Measurements from ENCODE around the gene CAV3.
"Not testable (repeated sequence)": the region's sequence is repeated elsewhere in the genome, so short reads cannot be mapped to it uniquely, and the experiment has no call there.

Gene CAV3

GRCh38 chr3:8733332-8734094 is at the start of gene CAV3:
CAV3 (plus strand) TSS chr3:8733802; CDS start chr3:8733877, 75 bp downstream.
- no peak for DNase-seq

- DNase-seq = not testable (repeated sequence)
These were observed 48.6 kb upstream of the CAV3 start for GRCh38 chr3:8684992-8685391.

- DNase-seq = peak in 1 of 3 experiments; percentile 1
These were observed 42.3 kb upstream of the CAV3 start for GRCh38 chr3:8691295-8691694.

GRCh38 chr3:8702560-8702959 is 31.0 kb upstream of the CAV3 start:
- no peak for DNase-seq

GRCh38 chr3:8705575-8705974 is 28.0 kb upstream of the CAV3 start:
- DNase-seq = no peak

- DNase-seq = no peak
These were observed 24.3 kb upstream of the CAV3 start for GRCh38 chr3:8709287-8709686.

GRCh38 chr3:8709801-8710507 is 23.6 kb upstream of the CAV3 start:
- DNase-seq = peak in 2 of 3 experiments; percentile 40 to 79

GRCh38 chr3:8712045-8712907 is 21.3 kb upstream of the CAV3 start:
- peak in 1 of 3 experiments; percentile 3 for DNase-seq

GRCh38 chr3:8712908-8713255 is 20.7 kb upstream of the CAV3 start:
- peak in 1 of 3 experiments; percentile 17 for DNase-seq

GRCh38 chr3:8713901-8714759 is 19.5 kb upstream of the CAV3 start:
- no peak for DNase-seq

GRCh38 chr3:8715757-8716156 is 17.8 kb upstream of the CAV3 start:
- DNase-seq = not testable (repeated sequence)

GRCh38 chr3:8722808-8723207 is 10.8 kb upstream of the CAV3 start:
- DNase-seq = no peak

- no peak for DNase-seq
These were observed 10.0 kb upstream of the CAV3 start for GRCh38 chr3:8723612-8724011.

- DNase-seq = no peak
These were observed 9.4 kb upstream of the CAV3 start for GRCh38 chr3:8724108-8724752.

- DNase-seq = no peak
These were observed 5.7 kb upstream of the CAV3 start for GRCh38 chr3:8727605-8728512.

GRCh38 chr3:8729479-8729878 is 4.1 kb upstream of the CAV3 start:
- no peak for DNase-seq

GRCh38 chr3:8730656-8731055 is 2.9 kb upstream of the CAV3 start:
- DNase-seq = no peak

- DNase-seq = no peak
These were observed 1.2 kb upstream of the CAV3 start for GRCh38 chr3:8732413-8732812.

GRCh38 chr3:8734137-8734878 is 706 bp downstream of the CAV3 start:
- DNase-seq = no peak

- no peak for DNase-seq
These were observed 1.3 kb downstream of the CAV3 start for GRCh38 chr3:8734908-8735307.

Measured in NCI-H1417 (cell line).